GM15510 (cell line): ENCODE measurements around the gene MAPT.

Experiments used
- POLR2A ChIP-seq: IDR thresholded peaks from 3 replicates; pipeline ENCODE4 v1.6.1; 2011; ENCODE audit warnings: borderline replicate concordance; ENCODE audit not compliant: insufficient read length; ENCODE audit errors: extremely low read depth

MAPT gene

GRCh38 chr17:46057366-46057765, 163.0 kb downstream of the MAPT start:
- no peak for TF ChIP-seq POLR2A

GRCh38 chr17:46059486-46059885, 165.1 kb downstream of the MAPT start:
- TF ChIP-seq POLR2A: no peak

- no peak for TF ChIP-seq POLR2A
These were observed 166.1 kb downstream of the MAPT start for GRCh38 chr17:46060461-46060860.

DNA sequence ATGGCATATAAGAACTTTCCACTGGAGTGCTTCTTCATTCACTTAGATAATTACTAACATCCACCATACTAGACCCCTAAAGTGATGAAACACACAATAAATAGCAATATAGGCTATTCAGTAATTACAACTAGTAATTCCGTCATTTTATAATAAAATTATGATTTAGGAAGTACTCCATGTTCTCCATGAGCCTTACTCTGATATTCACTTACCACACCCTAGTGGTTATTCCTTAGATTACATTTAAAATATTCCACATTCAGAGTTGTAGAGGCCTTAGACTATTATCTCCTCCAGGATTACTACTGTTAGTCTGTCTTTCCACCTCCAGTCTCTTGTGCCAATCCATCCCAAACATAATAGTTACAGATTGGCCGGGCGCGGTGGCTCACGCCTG, 167.1 kb downstream of the MAPT start:
- no peak for TF ChIP-seq POLR2A

- no peak for TF ChIP-seq POLR2A
These were observed 168.9 kb downstream of the MAPT start for GRCh38 chr17:46063241-46063640.

GRCh38 chr17:46064460-46064859, 170.1 kb downstream of the MAPT start:
- no peak for TF ChIP-seq POLR2A

DNA sequence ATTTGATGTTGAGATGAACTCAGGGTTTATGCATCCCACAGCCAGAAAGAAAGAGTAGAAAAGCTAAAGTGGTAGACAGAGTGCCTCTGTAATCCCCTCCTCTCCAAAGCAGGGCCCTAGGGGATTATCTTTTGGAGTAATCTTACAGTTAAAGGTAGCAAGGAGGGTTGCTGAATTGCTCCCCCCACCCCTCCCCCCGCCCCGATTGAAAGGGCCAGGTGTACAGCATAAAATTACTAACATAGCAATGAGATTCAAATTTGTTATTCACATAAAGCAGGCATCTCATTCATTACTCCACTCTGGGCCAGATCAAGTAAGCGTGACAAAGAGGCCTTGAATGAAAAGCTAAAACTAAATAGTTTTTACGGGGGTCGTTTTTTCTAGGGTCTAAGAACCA, 177.4 kb downstream of the MAPT start:
- no peak for TF ChIP-seq POLR2A

DNA sequence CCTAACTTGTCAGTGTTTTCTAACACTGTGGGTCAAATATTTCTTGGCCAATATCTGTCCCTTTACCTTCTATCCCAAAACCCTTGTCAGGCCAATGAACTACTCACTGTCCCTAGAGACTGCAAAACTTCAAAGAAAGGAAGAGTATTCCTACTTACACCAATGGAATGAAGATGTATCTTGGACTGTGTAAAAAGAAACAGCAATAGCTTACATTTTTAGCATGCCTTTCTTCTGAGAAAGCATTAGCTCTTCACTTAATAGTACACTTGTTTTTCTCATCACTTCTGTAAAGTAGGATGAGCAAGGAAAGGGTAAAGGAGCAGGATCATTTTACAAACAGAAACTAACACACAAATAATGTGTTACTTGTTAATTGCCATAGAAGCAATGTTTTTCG, 178.6 kb downstream of the MAPT start:
- no peak for TF ChIP-seq POLR2A

DNA sequence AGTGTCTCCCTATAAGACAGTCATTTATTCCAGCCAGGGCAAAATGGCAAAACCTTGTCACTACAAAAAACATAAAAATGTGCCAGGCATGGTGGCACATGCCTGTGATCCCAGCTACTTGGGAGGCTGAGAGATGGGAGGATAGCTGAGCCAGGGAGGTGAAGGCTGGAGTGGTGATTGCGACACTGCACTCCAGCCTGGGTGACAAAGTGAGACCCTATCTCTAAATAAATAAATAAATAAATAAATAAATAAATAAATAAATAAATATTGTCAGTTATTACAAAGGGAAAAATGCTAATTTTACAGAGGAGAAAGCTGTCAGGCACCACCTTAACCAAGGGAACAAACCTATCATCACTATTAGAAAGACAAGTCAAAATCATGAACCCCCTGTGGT, 180.2 kb downstream of the MAPT start:
- TF ChIP-seq POLR2A: no peak
